Activated T-cell treated with anti-CD3 and anti-CD28 coated beads for 1 hour (primary cell): ENCODE results near the gene SLC9A5.

ENCODE experiments used
- DNase-seq: peaks from one replicate; pipeline ENCODE4 v3.0.0-alpha.2; 2020; ENCODE audit warnings: low read depth

The SLC9A5 gene, protein sequence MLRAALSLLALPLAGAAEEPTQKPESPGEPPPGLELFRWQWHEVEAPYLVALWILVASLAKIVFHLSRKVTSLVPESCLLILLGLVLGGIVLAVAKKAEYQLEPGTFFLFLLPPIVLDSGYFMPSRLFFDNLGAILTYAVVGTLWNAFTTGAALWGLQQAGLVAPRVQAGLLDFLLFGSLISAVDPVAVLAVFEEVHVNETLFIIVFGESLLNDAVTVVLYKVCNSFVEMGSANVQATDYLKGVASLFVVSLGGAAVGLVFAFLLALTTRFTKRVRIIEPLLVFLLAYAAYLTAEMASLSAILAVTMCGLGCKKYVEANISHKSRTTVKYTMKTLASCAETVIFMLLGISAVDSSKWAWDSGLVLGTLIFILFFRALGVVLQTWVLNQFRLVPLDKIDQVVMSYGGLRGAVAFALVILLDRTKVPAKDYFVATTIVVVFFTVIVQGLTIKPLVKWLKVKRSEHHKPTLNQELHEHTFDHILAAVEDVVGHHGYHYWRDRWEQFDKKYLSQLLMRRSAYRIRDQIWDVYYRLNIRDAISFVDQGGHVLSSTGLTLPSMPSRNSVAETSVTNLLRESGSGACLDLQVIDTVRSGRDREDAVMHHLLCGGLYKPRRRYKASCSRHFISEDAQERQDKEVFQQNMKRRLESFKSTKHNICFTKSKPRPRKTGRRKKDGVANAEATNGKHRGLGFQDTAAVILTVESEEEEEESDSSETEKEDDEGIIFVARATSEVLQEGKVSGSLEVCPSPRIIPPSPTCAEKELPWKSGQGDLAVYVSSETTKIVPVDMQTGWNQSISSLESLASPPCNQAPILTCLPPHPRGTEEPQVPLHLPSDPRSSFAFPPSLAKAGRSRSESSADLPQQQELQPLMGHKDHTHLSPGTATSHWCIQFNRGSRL

DNA sequence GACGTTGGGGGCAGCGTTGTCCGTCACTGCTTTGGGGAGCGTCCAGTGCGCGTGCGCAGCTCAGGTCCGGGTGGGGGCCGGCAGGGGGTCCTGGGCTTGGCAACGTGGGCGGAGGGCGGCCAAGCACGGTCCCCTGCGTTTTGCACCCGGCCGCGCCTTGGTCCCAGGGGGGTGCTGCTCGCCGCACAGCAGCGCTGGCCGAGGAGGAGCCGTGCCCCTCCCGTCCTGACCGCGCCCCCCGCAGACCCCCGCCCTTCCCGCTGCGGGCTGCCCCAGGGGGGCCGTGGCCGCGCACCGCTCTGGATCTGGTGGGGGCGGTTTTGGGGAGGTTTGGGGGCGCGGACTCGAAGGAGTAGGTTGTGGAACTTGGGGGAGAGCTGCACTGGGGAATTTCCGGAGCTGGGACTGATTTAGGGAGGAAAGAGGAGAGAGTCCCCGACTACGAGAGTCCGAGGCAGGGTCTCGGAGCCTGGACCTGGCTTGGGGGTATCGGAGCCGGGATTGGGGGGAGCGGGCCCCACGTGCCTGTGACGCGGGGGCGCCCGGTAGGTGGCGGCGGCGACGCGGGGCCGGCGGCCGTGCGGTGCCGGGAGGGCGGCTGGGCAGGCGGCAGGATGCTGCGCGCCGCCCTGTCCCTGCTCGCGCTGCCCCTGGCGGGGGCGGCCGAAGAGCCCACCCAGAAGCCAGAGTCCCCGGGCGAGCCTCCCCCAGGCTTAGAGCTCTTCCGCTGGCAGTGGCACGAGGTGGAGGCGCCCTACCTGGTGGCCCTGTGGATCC lies at the start of gene SLC9A5:
TSS of gene SLC9A5 (plus strand) at position 579 of the 777 bp plus-strand sequence. CDS start at position 615, 36 bp downstream.
- DNase-seq: no peak

DNA sequence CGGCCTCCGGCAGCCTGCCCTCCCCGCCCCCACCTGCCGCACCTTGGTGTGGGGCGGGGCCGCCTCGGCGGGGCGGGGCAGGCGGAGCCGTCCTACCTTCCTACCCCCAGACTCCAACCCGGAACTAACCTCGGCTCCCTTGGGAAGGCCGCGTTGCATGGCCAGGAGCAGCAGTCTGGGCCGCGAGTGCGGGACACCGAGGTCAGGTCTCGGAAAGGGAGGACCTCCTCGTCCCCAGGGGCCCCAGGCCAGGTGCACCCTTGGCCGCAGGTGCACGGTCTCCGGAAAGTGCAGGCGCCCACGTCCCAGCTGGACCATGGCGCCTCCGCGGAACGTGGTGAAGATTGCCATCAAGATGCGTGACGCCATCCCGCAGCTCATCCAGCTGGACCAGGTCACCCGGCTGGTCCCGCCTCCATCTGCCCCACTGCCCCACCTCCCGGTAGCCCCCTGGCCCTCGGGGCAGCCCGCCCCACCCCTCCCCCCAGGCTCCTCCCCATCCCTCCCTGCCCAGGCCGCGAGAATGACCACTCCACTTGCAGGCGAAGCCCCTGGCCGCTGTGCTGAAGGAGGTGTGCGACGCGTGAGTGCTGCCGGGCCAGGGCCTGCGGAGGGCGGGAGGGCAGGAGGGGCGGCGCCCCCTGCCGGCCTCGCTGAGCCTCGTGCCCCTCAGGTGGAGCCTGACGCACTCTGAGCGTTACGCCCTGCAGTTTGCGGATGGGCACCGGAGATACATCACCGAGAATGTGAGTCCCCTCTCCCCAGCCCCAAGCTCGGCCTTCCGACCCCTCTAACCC lies 49.6 kb upstream of the SLC9A5 start, which contains the start of gene ELMO3:
TSS of gene ELMO3 (plus strand) at position 121 of the 797 bp plus-strand sequence. CDS start at position 317, 196 bp downstream.
- DNase-seq: no peak

DNA sequence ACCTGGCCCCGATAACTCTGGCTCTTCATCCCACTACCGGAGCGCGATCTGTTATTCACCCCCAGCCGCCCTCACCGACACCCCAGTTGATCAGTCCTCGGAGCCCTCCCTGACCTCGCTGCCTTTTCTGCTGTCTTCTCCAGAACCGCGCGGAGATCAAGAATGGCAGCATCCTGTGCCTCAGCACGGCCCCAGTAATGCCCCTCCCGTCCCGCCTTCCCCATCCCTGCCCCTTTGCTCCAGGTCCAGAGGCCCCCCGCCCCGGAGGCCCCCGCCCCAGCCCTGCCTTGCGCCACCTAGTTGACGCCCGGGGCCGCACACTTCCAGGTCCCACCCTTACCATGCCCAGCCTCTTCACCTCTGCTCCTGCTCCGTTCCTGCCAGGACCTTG lies 49.0 kb upstream of the SLC9A5 start:
- no peak for DNase-seq

DNA sequence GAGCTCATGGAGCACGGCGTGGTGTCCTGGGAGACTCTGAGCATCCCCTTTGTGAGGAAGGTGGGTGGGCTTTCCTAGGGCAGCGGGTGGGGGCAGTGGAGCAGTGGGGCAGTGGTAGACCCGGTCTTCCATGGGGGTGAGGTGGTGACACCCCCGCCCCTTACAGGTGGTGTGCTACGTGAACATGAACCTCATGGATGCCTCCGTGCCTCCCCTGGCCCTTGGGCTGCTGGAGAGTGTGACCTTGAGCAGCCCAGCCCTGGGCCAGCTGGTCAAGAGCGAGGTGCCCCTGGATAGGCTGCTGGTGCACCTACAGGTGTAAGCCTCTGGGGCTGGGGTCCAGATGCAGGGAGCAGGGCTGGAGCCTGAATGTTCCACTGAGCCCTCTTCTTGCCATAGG lies 48.3 kb upstream of the SLC9A5 start:
- no peak for DNase-seq

- DNase-seq: no peak
Observed at GRCh38 chr16:67201411-67202345, 47.1 kb upstream of the SLC9A5 start.

GRCh38 chr16:67202426-67202825 lies 46.4 kb upstream of the SLC9A5 start:
- DNase-seq: no peak

DNA sequence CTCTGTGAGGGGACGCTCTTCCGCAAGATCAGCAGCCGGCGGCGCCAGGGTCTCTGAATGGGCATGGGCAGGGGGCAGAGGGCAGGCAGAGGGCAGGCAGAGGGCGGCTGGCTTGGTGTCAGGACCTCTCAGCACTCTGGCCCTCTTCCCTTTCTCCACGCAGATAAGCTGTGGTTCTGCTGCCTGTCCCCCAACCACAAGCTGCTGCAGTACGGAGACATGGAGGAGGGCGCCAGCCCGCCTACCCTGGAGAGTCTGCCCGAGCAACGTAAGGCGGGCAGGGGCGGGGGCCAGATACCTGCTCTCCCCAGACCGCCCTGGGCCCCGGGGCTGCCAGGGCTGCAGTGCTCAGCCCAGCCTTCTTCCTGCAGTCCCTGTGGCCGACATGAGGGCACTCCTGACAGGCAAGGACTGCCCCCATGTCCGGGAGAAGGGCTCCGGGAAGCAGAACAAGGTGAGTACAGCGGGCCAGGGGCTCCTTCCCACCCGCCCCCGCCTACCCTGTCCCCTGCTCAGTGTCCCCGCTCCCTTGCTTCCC lies 45.8 kb upstream of the SLC9A5 start:
- DNase-seq: no peak

DNA sequence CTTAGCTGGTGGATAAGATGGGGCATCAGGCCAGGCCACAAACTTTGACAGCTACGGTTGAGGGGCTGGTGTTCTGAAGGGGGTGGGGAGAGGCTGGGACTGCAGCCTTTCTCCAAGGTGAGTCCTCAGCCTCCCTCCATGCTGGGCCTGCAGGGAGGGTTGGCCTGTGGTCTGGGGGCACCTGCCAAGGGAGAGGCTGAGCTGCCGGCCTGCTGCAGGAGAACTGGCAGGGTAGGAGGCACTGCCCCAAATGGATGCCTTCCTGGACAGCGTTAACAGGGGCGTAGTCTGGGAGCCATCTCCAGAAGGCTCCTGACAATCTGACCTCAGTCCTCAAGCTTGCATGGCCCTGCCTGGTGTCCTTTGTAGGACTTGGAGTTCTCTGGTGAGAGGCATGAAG lies 44.7 kb upstream of the SLC9A5 start:
- no peak for DNase-seq

DNA sequence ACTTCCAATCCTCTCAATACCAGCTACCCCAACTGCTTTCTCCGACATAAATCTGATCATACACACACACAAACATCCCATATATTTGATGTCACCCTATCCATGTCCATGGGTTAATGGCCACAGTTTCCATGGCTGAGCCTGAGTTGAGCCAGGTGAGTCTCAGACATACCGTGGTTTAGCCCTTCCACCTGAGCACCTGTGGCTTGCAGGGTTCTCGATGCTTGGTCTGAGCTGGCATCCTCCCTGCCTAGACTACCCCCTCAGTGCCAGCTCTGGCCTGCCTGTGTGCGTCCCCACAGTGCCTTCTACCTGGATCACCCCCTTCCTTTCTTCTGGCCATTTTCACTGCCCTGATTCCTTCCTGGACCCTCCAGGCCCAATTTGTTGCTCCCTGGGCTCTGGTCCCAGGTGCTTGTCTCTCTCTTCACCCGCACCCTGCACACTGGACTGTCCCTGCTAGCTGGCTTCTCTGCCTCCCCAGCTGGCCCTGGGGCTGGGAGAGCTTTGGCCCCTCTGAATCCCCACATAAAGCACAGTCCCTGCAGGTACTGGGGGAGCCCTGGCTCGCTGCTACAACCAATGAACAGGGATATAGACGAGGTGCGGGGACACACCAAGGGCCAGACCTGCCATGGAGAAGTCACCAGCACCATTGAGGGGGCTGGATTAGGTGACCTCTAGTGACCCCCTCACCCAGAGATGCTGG lies 42.5 kb upstream of the SLC9A5 start:
- no peak for DNase-seq

DNA sequence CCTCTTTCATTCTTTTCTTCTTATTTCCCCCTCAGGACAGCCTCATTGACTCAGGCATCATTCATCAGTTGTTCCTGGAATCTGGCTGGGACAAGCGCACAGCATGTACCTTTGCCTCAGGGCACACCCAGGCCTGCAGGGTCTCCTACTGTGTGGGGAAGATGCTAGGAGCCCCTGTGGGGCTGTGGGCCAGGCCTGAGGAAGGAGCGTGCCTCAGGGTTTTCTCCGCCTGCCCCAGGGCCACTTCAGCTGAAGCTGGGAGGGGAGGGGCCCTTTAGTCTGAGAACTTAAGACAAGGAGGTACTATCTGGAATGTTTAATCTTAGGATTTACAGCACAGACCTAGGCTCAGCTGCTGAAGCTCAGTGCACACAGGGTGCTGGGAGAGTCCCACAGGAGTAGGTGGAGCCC lies 41.9 kb upstream of the SLC9A5 start:
- no peak for DNase-seq

DNA sequence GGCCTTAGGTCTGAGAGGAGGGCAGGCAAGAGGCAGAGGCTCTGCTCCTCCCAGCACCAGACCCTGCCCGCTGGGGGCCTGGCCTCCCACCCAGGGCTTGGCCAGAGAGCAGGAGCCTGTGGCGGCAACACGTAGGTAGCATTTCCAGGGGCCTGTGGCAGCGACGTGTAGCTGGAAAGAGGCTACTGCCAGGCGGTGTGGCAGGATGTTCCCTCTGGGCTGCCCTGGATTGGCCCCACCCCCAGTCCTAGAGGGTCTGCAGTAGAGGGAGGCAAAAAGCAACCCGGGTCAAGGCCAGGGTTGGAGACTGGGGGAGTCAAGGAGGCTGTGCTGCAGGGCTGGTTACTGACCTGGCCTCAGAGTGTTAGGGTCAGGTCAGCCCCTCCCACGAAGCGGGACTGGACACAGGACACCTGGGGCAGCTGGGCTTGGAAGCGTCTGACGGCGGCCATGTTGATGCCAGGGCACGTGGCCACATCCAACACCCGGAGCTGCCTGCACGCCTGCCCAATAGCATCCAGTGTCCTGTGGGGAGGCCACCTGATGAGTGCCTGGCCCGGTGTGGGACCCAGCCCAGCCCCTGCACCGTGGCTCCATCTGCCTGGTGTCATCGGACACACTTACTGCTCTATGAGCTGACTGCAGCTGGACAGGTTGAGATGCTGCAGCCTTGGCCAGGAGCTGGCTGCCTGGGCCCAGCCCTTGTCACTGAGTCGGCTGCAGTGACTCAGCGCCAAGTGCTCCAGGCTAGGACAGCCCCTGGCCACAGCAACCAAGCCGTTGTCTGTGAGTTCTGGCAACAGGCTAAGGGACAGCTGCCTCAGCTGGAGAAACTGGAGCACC lies 41.3 kb upstream of the SLC9A5 start:
- DNase-seq: no peak

GRCh38 chr16:67208154-67208896 lies 40.5 kb upstream of the SLC9A5 start:
- no peak for DNase-seq

DNA sequence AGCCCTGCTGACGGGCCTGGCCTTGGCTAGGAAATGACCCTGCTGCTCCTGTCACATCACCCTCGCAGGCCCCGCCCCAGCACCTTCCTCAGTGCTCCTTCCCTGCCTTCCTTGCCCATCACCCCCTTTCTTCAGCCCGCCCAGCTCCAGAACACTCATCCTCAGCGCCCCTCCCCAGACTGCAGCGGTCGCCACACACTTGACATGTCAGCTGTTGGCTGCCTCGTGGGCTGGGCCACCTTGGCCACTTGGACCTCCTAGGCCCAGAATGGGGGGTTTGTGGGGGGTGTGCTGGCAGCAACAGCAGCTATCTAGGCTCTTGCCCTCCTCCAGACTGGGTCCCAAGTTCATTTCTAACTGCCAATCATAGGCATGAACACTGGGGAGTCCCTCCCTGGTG lies 39.2 kb upstream of the SLC9A5 start:
- DNase-seq: no peak

GRCh38 chr16:67210069-67210937 lies 38.5 kb upstream of the SLC9A5 start:
- DNase-seq: no peak

DNA sequence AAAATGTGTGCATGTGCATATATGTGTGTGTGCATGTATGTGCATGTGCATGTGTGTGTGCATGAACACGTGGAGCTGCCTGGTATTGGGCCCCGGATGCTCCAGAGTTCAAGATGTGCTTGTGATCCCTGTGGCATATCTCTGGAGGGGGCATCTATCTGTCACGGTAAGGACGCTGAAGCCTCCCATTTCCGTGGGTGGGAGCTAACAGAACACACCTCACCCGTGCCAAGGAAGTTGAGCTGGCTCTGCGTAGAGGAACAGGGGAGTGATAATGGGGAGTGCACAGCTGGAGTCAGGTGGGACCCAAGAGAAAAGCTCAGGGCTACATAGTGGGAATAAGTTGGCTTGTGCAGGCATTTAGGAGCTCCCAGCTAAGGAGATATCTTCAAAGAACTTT lies 37.1 kb upstream of the SLC9A5 start:
- no peak for DNase-seq

- no peak for DNase-seq
Observed at GRCh38 chr16:67212766-67213165, 36.0 kb upstream of the SLC9A5 start.
